WTC11 (cell line): ENCODE results near the gene IFI44.

Experiments
- CTCF ChIP-seq: fragments of 200-600 bp; IDR thresholded peaks from 2 replicates; pipeline ENCODE4 v1.8.0; 2022; ENCODE audit warnings: antibody characterized with exemption
- SP1 ChIP-seq: sonication (generic); formaldehyde crosslinking; conservative IDR thresholded peaks from 2 replicates; pipeline ENCODE4 v1.8.1; 2022; ENCODE audit warnings: missing genetic modification reagents

GRCh38 chr1:78650114-78650660 is 556 bp downstream of the IFI44 start:
- TF ChIP-seq CTCF (no peak), SP1 (CRISPR knock-in tag) (no peak)
